HepG2 (cell line): ENCODE results near the gene PCLO. TPM values are rescaled to one million over a fixed set of nuclear protein-coding genes. Genes with fewer than 3 reads are reported as not detected.

Experiments used
- U2AF1 ChIP-seq: fragments of 200-400 bp; formaldehyde crosslinking; optimal IDR thresholded peaks from 2 replicates; pipeline ENCODE3; 2017; ENCODE audit warnings: mild to moderate bottlenecking, low read depth, low read length
- ZNF10 ChIP-seq: sonication (generic); formaldehyde crosslinking; IDR thresholded peaks from 2 replicates; pipeline ENCODE4 v1.4.0; 2020; ENCODE audit warnings: mild to moderate bottlenecking, low read depth, missing genetic modification reagents, borderline replicate concordance
- polyA plus RNA-seq, 8 experiments: library from polyadenylated mRNA; depleted of rRNA in 3 of 8; stranded (reverse) in 7 of 8; unstranded in 1 of 8; fragments of >200 nt; fragmentation: Illumina TruSeq in 4 of 8; extraction: Trizol in 4 of 8; gene quantifications; 2 replicates each; pipeline versions ENCODE4 v1.2.1 to v1.2.3, GENCODE V29; 2011 to 2016; ENCODE audit warnings: low read depth in 4 of 8, missing spikeins in 1 of 8, mixed read lengths in 1 of 8; ENCODE audit not compliant: insufficient read depth in 1 of 8
- total RNA-seq, 5 experiments: library from RNA; depleted of rRNA; stranded (reverse); fragments of >200 nt; fragmentation: Illumina TruSeq; extraction: Trizol; gene quantifications; 2 replicates each; pipeline ENCODE4 v1.2.3, GENCODE V29; 2016; ENCODE audit warnings: low read depth in 1 of 5
- TF ChIP-seq, protein P1 (sequence below), 2 experiments: fragments of 450-650 bp in 1 of 2; sonication (generic) in 1 of 2; formaldehyde crosslinking in 1 of 2; IDR thresholded peaks; 2 replicates each; pipeline versions ENCODE4 v1.6.1 to v1.8.0; 2016 to 2022; ENCODE audit warnings: antibody characterized with exemption in 1 of 2, mild to moderate bottlenecking in 1 of 2, missing genetic modification reagents in 1 of 2

Gene PCLO
- total and polyA plus RNA-seq, 2 of the 13 experiments (the other 11 are each of a cell fraction or from before 2014, with no cell fraction given), result 0.07 to 0.29 TPM

- TF ChIP-seq, protein P1, sequence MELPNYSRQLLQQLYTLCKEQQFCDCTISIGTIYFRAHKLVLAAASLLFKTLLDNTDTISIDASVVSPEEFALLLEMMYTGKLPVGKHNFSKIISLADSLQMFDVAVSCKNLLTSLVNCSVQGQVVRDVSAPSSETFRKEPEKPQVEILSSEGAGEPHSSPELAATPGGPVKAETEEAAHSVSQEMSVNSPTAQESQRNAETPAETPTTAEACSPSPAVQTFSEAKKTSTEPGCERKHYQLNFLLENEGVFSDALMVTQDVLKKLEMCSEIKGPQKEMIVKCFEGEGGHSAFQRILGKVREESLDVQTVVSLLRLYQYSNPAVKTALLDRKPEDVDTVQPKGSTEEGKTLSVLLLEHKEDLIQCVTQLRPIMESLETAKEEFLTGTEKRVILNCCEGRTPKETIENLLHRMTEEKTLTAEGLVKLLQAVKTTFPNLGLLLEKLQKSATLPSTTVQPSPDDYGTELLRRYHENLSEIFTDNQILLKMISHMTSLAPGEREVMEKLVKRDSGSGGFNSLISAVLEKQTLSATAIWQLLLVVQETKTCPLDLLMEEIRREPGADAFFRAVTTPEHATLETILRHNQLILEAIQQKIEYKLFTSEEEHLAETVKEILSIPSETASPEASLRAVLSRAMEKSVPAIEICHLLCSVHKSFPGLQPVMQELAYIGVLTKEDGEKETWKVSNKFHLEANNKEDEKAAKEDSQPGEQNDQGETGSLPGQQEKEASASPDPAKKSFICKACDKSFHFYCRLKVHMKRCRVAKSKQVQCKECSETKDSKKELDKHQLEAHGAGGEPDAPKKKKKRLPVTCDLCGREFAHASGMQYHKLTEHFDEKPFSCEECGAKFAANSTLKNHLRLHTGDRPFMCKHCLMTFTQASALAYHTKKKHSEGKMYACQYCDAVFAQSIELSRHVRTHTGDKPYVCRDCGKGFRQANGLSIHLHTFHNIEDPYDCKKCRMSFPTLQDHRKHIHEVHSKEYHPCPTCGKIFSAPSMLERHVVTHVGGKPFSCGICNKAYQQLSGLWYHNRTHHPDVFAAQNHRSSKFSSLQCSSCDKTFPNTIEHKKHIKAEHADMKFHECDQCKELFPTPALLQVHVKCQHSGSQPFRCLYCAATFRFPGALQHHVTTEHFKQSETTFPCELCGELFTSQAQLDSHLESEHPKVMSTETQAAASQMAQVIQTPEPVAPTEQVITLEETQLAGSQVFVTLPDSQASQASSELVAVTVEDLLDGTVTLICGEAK (IDR thresholded peaks at IDR 0.05), result no peak
- TF ChIP-seq, protein P1 (CRISPR knock-in tag; IDR thresholded peaks at IDR 0.05), result no peak
- TF ChIP-seq ZNF10 (CRISPR knock-in tag), result no peak
- TF ChIP-seq U2AF1, result no peak
- TF ChIP-seq, all 625 proteins: peak for 0
Observed at GRCh38 chr7:82816272-82816671, 346.4 kb downstream of the PCLO start (continued).
